IgD-negative memory B cell (primary cell): ENCODE data around the gene HBA2. TPM values are rescaled to one million over a fixed set of nuclear protein-coding genes. Genes with fewer than 3 reads are reported as not detected.
"Not testable (repeated sequence)": the region's sequence is repeated elsewhere in the genome, so short reads cannot be mapped to it uniquely, and the experiment has no call there.

Experiments used
- H3K27ac Mint-ChIP-seq, 3 donors: one replicate each; pipeline ENCODE4 v1.8.0; 2020 to 2022; ENCODE audit warnings: mild to moderate bottlenecking in 3 of 3, mixed read lengths in 3 of 3, moderate library complexity in 1 of 3
- H3K27me3 Mint-ChIP-seq: one replicate; pipeline ENCODE4 v1.8.0; 2021; ENCODE audit warnings: mixed read lengths
- H3K36me3 Mint-ChIP-seq: one replicate; pipeline ENCODE4 v1.8.0; 2020; ENCODE audit warnings: mild to moderate bottlenecking, mixed read lengths
- H3K4me1 Mint-ChIP-seq, 3 donors: one replicate each; pipeline ENCODE4 v1.8.0; 2020 to 2022; ENCODE audit warnings: mixed read lengths in 3 of 3, mild to moderate bottlenecking in 1 of 3
- H3K4me3 Mint-ChIP-seq, 4 donors: one replicate each; pipeline ENCODE4 v1.8.0; 2020 to 2022; ENCODE audit warnings: mild to moderate bottlenecking in 4 of 4, mixed read lengths in 4 of 4, moderate library complexity in 3 of 4
- H3K9me3 Mint-ChIP-seq, 3 donors: one replicate each; pipeline ENCODE4 v1.8.0; 2020 to 2021; ENCODE audit warnings: mixed read lengths in 3 of 3, mild to moderate bottlenecking in 1 of 3
- polyA plus RNA-seq: library from polyadenylated mRNA; unstranded; fragments of 300-500 nt; fragmentation: Illumina TruSeq; gene quantifications from one replicate; pipeline ENCODE4 v1.2.3, GENCODE V29; 2021

Gene HBA2
- polyA plus RNA-seq, 1 donor from 2014 or later: 88.3 TPM

DNA sequence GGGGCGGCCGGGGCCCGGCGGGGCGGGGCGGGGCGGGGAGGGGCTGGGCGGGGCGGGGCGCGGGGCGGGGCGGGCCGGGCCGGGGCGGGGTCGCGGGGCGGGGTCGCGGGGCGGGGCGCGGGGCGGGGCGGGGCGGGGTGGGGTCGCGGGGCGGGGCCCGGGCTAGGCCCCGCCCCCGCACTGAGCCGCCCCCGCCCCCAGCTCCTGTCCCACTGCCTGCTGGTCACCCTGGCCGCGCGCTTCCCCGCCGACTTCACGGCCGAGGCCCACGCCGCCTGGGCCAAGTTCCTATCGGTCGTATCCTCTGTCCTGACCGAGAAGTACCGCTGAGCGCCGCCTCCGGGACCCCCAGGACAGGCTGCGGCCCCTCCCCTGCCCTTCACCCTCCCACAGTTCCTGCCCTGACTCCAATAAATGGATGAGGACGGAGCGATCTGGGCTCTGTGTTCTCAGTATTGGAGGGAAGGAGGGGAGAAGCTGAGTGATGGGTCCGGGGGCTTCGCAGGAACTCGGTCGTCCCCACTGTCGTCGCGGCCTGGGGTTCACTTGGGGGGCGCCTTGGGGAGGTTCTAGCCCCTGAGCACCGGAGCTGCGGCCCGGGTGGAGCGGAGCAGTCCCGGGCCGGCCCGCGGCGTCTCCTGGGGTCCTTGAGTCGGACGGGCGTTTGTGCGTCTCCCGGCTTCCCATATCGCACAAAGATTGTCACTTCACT lies 7.7 kb upstream of the HBA2 start:
- peaks cover 37% of the 10 kb centered on the region for H3K27me3 Mint-ChIP-seq
- H3K4me3 Mint-ChIP-seq: peak overlapping the region in 3 of 4 donors; percentile 41 to 68 (median 59)

DNA sequence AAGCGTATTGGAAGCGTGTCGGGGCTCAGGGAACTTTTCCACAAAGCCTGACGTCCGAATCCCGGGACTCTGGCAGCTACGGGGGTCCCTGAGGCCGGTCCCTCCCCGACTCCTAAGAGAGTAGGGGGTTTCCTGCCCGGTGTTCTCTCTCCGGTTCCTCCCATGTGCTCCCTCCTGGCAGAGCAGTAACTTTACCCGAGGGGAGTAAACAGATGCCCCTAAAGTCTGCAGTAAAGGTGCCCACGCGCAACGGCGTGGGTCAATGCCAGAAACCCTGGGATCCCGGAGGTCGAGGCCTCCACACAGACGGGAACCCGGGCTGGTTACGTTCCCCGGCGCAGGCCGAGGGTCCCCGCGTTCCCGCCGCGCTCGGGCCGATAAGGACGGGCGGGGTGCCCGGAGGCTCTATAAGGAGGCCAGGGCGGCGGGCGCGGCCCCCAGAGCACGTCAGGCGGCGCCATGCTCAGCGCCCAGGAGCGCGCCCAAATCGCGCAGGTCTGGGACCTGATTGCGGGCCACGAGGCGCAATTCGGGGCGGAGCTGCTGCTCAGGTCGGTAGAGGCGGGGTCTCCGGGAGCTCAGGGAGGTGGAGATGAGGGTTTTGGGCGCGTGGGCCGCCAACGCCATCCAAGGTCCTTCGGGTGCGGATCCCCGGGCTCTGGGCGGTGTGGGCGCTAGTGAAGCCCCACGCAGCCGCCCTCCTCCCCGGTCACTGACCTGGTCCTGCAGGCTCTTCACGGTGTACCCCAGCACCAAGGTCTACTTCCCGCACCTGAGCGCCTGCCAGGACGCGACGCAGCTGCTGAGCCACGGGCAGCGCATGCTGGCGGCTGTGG lies 6.9 kb upstream of the HBA2 start, which contains the start of gene HBM:
HBM (plus strand) TSS at position 440 of the 836 bp plus-strand sequence; CDS start at position 460, 20 bp downstream.
- H3K4me3 Mint-ChIP-seq: peak within 1 kb of the TSS; percentile 59 to 68 (median 66)
- H3K36me3 Mint-ChIP-seq: no peaks in the 10 kb centered on the region
- peaks cover 0 to 2% (median 1%) of the 10 kb centered on the region in 3 donors for H3K4me1 Mint-ChIP-seq
- H3K27me3 Mint-ChIP-seq: peaks cover 42% of the 10 kb centered on the region
- peak within 1 kb of the TSS; percentile 23 to 62 (median 42) for H3K27ac Mint-ChIP-seq
- H3K9me3 Mint-ChIP-seq: no peaks in the 10 kb centered on the region

More for the DNA sequence above, 7.7 kb upstream of the HBA2 start:
- Mint-ChIP-seq H3K9me3 (no peaks in the 10 kb centered on the region), H3K36me3 (no peaks in the 10 kb centered on the region), H3K27ac (peak overlapping the region in 2 of 3 donors; percentile 42 to 62), H3K4me1 (peaks cover 0 to 2% (median 1%) of the 10 kb centered on the region in 3 donors)

DNA sequence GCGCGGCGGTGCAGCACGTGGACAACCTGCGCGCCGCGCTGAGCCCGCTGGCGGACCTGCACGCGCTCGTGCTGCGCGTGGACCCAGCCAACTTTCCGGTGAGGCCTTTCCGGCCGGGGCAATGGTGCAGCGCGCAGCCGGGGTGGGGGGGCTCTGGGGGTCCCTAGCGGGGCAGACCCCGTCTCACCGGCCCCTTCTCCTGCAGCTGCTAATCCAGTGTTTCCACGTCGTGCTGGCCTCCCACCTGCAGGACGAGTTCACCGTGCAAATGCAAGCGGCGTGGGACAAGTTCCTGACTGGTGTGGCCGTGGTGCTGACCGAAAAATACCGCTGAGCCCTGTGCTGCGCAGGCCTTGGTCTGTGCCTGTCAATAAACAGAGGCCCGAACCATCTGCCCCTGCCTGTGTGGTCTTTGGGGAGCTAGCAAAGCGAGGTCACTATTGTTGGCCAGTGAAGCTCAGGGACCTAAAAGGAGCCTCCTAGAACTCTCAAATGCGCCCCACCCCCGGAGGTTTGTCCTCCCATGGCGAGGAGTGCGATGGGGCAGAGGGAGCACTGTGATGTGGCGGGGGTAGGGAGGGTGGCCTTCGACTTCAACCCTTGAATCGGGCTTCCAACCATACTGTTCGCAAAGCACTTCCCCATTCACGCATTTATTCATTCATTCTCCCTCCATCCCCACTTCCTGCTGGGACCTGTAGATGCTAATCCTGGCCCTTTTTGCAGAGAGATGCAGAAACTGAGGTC lies 6.1 kb upstream of the HBA2 start:
- Mint-ChIP-seq H3K27me3 (peaks cover 43% of the 10 kb centered on the region), H3K27ac (peak overlapping the region in 2 of 3 donors; percentile 59 to 68), H3K4me1 (peaks cover 0 to 2% (median 1%) of the 10 kb centered on the region in 3 donors), H3K9me3 (no peaks in the 10 kb centered on the region), H3K36me3 (no peaks in the 10 kb centered on the region), H3K4me3 (peak overlapping the region in 2 of 4 donors; percentile 27 to 32)

- H3K36me3 Mint-ChIP-seq: no peaks in the 10 kb centered on the region
- no peaks in the 10 kb centered on the region for H3K9me3 Mint-ChIP-seq
- H3K4me1 Mint-ChIP-seq: peaks cover 0 to 1% (median under 1%) of the 10 kb centered on the region in 3 donors
- H3K27me3 Mint-ChIP-seq: peaks cover 46% of the 10 kb centered on the region
- H3K4me3 Mint-ChIP-seq: peak overlapping the region in 2 of 4 donors; percentile 27 to 32
- H3K27ac Mint-ChIP-seq: peak overlapping the region in 2 of 3 donors; percentile 59 to 68
Measured at GRCh38 chr16:167122-167690, 5.5 kb upstream of the HBA2 start.

GRCh38 chr16:168424-168823 lies 4.3 kb upstream of the HBA2 start:
- H3K9me3 Mint-ChIP-seq: no peaks in the 10 kb centered on the region
- peak overlapping the region in 1 of 4 donors; percentile 12 for H3K4me3 Mint-ChIP-seq
- H3K27ac Mint-ChIP-seq: no peak overlapping the region
- H3K4me1 Mint-ChIP-seq: peaks cover 0 to 1% (median 0%) of the 10 kb centered on the region in 3 donors
- peaks cover 47% of the 10 kb centered on the region for H3K27me3 Mint-ChIP-seq
- no peaks in the 10 kb centered on the region for H3K36me3 Mint-ChIP-seq

DNA sequence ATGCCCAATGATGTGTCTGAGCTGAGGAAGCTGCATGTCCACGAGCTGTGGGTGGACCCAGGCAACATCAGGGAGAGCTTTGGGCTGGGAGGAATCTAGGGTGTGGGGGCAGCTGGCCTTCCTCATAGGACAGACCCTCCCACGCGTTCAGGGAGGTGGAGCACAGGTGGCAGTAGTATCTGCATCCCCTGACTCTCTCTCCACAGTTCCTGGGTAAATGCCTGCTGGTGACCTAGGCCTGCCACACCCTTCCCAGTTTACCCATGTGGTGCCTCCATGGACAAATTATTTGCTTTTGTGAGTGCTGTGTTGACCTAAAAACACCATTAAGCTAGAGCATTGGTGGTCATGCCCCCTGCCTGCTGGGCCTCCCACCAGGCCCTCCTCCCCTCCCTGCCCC lies 3.7 kb upstream of the HBA2 start:
- H3K9me3 Mint-ChIP-seq: no peaks in the 10 kb centered on the region
- H3K36me3 Mint-ChIP-seq: no peaks in the 10 kb centered on the region
- H3K27me3 Mint-ChIP-seq: peaks cover 49% of the 10 kb centered on the region
- no peak overlapping the region for H3K27ac Mint-ChIP-seq
- H3K4me1 Mint-ChIP-seq: peaks cover 0 to 2% (median 0%) of the 10 kb centered on the region in 3 donors
- no peak overlapping the region for H3K4me3 Mint-ChIP-seq

GRCh38 chr16:170088-170507 lies 2.6 kb upstream of the HBA2 start:
- not testable (repeated sequence) for H3K36me3 Mint-ChIP-seq, H3K27ac Mint-ChIP-seq, H3K9me3 Mint-ChIP-seq, H3K4me3 Mint-ChIP-seq, H3K4me1 Mint-ChIP-seq
- H3K27me3 Mint-ChIP-seq: peaks cover 56% of the 10 kb centered on the region

DNA sequence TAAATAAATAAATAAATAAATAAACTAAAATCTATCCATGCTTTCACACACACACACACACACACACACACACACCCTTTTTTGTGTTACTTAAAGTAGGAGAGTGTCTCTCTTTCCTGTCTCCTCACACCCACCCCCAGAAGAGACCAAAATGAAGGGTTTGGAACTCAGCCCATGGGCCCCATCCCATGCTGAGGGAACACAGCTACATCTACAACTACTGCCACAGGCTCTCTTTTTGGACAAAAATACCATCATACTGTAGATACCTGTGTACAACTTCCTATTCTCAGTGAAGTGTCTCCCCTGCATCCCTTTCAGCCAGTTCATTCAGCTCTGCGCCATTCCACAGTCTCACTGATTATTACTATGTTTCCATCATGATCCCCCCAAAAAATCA lies 1.9 kb upstream of the HBA2 start:
- Mint-ChIP-seq H3K4me1 (peaks cover 0 to 7% (median 4%) of the 10 kb centered on the region in 3 donors), H3K9me3 (peaks cover 0 to 2% (median 0%) of the 10 kb centered on the region in 3 donors), H3K36me3 (no peaks in the 10 kb centered on the region), H3K4me3 (no peak overlapping the region), H3K27ac (no peak overlapping the region), H3K27me3 (peaks cover 56% of the 10 kb centered on the region)

DNA sequence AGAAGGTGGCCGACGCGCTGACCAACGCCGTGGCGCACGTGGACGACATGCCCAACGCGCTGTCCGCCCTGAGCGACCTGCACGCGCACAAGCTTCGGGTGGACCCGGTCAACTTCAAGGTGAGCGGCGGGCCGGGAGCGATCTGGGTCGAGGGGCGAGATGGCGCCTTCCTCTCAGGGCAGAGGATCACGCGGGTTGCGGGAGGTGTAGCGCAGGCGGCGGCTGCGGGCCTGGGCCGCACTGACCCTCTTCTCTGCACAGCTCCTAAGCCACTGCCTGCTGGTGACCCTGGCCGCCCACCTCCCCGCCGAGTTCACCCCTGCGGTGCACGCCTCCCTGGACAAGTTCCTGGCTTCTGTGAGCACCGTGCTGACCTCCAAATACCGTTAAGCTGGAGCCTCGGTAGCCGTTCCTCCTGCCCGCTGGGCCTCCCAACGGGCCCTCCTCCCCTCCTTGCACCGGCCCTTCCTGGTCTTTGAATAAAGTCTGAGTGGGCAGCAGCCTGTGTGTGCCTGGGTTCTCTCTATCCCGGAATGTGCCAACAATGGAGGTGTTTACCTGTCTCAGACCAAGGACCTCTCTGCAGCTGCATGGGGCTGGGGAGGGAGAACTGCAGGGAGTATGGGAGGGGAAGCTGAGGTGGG lies 657 bp downstream of the HBA2 start:
- Mint-ChIP-seq H3K27ac (peak overlapping the region in 1 of 3 donors; percentile 59), H3K27me3 (peaks cover 48% of the 10 kb centered on the region)
- not testable (repeated sequence) for H3K4me3 Mint-ChIP-seq, H3K36me3 Mint-ChIP-seq, H3K4me1 Mint-ChIP-seq, H3K9me3 Mint-ChIP-seq

DNA sequence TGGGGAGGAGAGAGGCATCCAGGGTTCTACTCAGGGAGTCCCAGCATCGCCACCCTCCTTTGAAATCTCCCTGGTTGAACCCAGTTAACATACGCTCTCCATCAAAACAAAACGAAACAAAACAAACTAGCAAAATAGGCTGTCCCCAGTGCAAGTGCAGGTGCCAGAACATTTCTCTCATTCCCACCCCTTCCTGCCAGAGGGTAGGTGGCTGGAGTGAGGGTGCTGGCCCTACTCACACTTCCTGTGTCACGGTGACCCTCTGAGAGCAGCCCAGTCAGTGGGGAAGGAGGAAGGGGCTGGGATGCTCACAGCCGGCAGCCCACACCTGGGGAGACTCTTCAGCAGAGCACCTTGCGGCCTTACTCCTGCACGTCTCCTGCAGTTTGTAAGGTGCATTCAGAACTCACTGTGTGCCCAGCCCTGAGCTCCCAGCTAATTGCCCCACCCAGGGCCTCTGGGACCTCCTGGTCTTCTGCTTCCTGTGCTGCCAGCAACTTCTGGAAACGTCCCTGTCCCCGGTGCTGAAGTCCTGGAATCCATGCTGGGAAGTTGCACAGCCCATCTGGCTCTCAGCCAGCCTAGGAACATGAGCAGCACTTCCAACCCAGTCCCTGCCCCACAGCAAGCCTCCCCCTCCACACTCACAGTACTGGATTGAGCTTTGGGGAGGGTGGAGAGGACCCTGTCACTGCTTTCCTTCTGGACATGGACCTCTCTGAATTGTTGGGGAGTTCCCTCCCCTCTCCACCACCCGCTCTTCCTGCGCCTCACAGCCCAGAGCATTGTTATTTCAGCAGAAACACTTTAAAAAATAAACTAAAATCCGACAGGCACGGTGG lies 1.5 kb downstream of the HBA2 start:
- H3K9me3 Mint-ChIP-seq, H3K4me1 Mint-ChIP-seq, H3K36me3 Mint-ChIP-seq: not testable (repeated sequence)
- Mint-ChIP-seq H3K27me3 (peaks cover 44% of the 10 kb centered on the region), H3K27ac (peak overlapping the region in 1 of 3 donors; percentile 70), H3K4me3 (peak overlapping the region in 2 of 4 donors; percentile 20 to 87)

DNA sequence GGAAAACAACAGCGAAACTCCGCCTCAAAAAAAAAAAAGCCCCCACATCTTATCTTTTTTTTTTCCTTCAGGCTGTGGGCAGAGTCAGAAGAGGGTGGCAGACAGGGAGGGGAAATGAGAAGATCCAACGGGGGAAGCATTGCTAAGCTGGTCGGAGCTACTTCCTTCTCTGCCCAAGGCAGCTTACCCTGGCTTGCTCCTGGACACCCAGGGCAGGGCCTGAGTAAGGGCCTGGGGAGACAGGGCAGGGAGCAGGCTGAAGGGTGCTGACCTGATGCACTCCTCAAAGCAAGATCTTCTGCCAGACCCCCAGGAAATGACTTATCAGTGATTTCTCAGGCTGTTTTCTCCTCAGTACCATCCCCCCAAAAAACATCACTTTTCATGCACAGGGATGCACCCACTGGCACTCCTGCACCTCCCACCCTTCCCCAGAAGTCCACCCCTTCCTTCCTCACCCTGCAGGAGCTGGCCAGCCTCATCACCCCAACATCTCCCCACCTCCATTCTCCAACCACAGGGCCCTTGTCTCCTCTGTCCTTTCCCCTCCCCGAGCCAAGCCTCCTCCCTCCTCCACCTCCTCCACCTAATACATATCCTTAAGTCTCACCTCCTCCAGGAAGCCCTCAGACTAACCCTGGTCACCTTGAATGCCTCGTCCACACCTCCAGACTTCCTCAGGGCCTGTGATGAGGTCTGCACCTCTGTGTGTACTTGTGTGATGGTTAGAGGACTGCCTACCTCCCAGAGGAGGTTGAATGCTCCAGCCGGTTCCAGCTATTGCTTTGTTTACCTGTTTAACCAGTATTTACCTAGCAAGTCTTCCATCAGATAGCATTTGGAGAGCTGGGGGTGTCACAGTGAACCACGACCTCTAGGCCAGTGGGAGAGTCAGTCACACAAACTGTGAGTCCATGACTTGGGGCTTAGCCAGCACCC lies 2.6 kb downstream of the HBA2 start:
- Mint-ChIP-seq H3K27me3 (peaks cover 46% of the 10 kb centered on the region), H3K4me3 (peak overlapping the region in 3 of 4 donors; percentile 20 to 52 (median 40)), H3K36me3 (no peaks in the 10 kb centered on the region), H3K9me3 (peaks cover 0 to 2% (median 0%) of the 10 kb centered on the region in 3 donors), H3K4me1 (peaks cover 4 to 9% (median 6%) of the 10 kb centered on the region in 3 donors), H3K27ac (peak overlapping the region in 2 of 3 donors; percentile 63 to 70)

GRCh38 chr16:176006-176405 lies 3.3 kb downstream of the HBA2 start:
- H3K9me3 Mint-ChIP-seq, H3K27ac Mint-ChIP-seq, H3K4me1 Mint-ChIP-seq, H3K36me3 Mint-ChIP-seq: not testable (repeated sequence)
- peaks cover 42% of the 10 kb centered on the region for H3K27me3 Mint-ChIP-seq
- peak overlapping the region in 2 of 4 donors; percentile 21 to 39 for H3K4me3 Mint-ChIP-seq
